Measurements from ENCODE around the gene SETDB1.

SETDB1 gene

DNA sequence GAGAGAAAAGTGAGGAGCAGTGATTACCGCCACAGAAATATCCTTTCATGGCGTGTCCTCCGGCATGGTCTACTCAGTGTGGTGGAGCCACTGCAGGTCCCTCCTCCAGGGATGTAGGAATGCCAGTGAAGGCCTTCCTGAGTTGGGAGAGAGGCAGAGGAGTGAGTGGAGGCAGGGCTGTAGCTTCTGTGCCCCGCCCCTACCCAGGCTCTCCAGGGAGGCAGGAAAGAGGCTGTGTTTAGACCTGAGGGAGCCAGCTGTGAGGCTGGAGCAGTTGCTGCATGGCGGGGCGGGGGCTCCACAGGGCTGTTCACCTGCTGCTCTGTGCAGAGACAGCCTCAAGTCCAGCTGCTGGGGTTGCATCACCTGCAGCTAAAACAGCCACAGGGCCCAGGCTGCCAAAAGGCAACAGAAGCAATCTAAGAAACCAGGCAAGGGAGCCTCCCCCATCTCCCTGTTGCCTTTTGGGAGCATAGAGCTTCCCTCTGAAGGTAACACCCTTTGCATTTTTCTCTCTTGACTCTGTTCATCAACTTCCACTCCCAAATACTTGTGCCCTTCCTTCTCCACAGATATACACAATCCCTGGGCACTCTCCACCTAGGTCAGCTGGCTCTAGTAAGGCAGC, 55.1 kb downstream of the SETDB1 start:
- H3K4me3 ChIP-seq (ENCODE audit: control insufficient read depth, low read depth, low read length), result no peak overlapping the region
- DNase-seq (ENCODE audit: low read depth), result no peak
- TF ChIP-seq, protein P1, sequence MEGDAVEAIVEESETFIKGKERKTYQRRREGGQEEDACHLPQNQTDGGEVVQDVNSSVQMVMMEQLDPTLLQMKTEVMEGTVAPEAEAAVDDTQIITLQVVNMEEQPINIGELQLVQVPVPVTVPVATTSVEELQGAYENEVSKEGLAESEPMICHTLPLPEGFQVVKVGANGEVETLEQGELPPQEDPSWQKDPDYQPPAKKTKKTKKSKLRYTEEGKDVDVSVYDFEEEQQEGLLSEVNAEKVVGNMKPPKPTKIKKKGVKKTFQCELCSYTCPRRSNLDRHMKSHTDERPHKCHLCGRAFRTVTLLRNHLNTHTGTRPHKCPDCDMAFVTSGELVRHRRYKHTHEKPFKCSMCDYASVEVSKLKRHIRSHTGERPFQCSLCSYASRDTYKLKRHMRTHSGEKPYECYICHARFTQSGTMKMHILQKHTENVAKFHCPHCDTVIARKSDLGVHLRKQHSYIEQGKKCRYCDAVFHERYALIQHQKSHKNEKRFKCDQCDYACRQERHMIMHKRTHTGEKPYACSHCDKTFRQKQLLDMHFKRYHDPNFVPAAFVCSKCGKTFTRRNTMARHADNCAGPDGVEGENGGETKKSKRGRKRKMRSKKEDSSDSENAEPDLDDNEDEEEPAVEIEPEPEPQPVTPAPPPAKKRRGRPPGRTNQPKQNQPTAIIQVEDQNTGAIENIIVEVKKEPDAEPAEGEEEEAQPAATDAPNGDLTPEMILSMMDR (conservative IDR thresholded peaks at IDR 0.05; ENCODE audit: control insufficient read depth, insufficient read depth, low read depth, low read length), result no peak

DNA sequence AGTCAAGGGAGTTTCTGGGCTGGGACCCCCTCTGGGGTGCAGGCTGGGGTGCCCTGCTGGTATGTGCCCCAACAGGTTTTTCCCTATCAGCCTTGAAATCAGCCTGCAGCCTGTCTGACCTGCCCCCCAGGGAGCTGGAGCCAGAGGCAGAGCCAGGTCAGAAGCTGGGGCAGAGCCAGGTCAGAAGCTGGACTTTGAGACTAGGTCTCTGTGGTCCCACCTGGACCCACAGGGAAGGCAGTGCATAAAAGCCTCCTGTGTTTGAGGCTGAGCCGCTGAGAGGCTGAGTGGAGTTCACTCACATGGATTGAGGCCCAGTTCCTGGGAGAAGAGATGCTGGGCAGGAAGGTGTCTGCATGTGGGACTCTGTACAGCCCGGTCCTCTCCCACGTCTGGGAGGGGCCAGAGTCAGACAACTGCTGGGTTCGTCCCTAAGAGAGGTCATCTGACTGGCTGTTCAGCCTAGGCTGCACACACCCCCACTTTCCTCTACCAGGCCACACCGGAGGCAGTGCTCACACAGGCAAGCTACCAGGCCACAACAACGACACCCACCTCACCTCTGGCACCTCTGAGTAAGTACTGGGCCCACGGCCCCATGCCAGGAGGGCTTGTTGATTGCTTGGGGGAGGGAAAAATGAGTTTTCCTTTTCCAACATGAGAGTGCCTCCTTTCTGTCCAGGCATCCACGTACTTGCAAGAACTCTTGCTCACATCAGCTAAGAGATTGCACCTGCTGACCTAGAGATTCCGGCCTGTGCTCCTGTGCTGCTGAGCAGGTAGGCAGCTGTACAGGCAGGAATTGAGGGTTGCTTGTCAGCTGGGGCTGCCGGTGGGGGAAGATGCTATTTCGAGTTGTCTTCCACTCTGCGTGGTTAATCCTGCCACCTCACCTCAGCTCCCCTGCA, 55.9 kb downstream of the SETDB1 start, which contains the start of gene ANXA9:
ANXA9 (plus strand) TSS at position 488 of the 908 bp plus-strand sequence. CDS start 814 bp downstream, outside the sequence.
- no peak within 1 kb of the TSS for H3K4me3 ChIP-seq (ENCODE audit: control insufficient read depth, low read depth, low read length)
- TF ChIP-seq, protein P1 (conservative IDR thresholded peaks at IDR 0.05; ENCODE audit: control insufficient read depth, insufficient read depth, low read depth, low read length), result no peak
- peak; percentile 31 for DNase-seq (ENCODE audit: low read depth)

DNA sequence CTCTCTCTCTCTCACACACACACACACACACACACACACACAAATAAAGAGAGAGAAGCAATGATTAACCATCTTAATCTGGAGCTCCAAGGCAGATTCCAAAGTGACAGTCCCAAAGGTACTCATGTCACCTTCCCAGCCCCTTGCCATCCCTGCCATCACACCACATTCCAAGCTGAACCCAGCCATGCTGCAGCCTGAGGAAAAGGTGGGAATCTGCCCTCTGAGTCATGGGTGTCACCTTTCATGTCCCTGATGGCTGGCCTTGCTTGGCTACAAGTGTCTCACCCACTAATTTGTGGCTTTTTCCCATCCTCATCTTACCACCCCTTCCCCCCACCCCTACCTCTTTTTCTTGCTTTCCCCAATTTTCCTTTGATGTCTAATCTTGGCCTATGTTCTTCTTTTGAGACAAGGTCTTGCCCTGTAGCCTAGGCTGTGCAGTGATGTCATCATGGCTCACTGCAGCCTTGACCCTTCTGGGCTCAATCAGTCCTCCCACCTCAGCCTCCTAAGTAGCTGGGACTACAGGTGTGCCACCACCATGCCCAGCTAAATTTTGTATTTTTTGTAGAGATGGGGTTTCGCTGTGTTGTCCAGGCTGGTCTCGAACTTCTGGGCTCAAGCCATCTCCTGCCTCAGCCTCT, 59.1 kb downstream of the SETDB1 start:
- TF ChIP-seq, protein P1 (conservative IDR thresholded peaks at IDR 0.05; ENCODE audit: control insufficient read depth, insufficient read depth, low read depth, low read length), result no peak
- no peak for DNase-seq (ENCODE audit: low read depth)
- H3K4me3 ChIP-seq (ENCODE audit: control insufficient read depth, low read depth, low read length), result no peak overlapping the region

DNA sequence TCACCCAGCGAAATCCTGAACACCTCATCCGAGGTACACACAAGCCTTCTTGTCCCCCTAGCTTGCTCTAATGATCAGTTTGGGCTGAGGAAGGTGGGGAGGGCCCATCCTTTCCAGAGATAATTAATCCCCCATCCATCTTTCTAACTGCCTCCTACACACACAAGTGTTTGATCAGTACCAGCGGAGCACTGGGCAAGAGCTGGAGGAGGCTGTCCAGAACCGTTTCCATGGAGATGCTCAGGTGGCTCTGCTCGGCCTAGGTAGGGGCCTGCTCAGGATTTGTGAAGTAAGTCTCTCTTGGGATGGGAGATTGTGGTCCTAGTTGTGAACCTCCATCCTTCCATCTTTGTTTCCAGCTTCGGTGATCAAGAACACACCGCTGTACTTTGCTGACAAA, 61.8 kb downstream of the SETDB1 start:
- DNase-seq (ENCODE audit: low read depth), result no peak
- H3K4me3 ChIP-seq (ENCODE audit: control insufficient read depth, low read depth, low read length), result no peak overlapping the region
- TF ChIP-seq, protein P1 (conservative IDR thresholded peaks at IDR 0.05; ENCODE audit: control insufficient read depth, insufficient read depth, low read depth, low read length), result no peak

DNA sequence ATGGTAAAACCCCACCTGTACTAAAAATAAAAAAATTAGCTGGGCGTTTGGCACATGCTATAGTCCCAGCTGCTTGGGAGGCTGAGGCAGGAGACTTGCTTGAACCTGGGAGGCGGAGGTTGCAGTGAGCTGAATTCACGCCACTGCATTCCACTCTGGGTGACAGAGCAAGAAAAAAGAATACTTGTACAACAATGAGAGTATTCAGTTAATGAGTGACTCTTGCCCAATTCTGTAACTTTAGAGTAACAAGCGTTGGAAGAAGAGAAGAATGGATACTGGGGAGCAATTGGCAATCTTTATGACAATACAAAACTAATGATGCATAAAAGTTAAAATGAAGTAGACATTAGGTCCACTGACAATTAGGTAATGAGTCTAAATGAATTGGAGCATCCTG, 66.5 kb downstream of the SETDB1 start:
- DNase-seq (ENCODE audit: low read depth), result no peak
- no peak overlapping the region for H3K4me3 ChIP-seq (ENCODE audit: control insufficient read depth, low read depth, low read length)
- TF ChIP-seq, protein P1 (conservative IDR thresholded peaks at IDR 0.05; ENCODE audit: control insufficient read depth, insufficient read depth, low read depth, low read length), result no peak

DNA sequence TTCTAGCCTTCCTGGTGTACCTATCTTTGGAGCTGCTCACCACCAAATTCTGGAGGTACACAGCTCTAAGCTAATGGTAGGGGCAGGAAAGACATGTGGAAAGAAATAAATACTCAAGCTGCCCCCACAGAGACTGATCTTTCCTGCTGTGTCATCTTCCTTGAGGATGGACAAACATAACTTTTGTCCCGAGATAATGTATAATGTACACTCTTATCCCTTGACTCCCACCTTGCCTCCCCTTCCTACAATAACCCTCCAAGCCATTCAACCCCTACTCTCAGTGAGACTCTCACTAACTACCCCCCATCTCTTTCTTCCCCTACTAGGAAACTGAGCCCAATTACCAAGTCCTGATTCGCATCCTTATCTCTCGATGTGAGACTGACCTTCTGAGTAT, 68.1 kb downstream of the SETDB1 start:
- no peak for DNase-seq (ENCODE audit: low read depth)
- TF ChIP-seq, protein P1 (conservative IDR thresholded peaks at IDR 0.05; ENCODE audit: control insufficient read depth, insufficient read depth, low read depth, low read length), result no peak
- H3K4me3 ChIP-seq (ENCODE audit: control insufficient read depth, low read depth, low read length), result no peak overlapping the region
